Fibroblast of peridontal ligament (primary cell): ENCODE measurements around the gene HCFC1.
A peak's percentile ranks its signal among the peaks of the same experiment; 100 is the strongest.

ENCODE experiments used
- DNase-seq: peaks from one replicate; pipeline ENCODE4 v3.0.0-alpha.2; 2010; ENCODE audit errors: extremely low read depth

Gene HCFC1

DNA sequence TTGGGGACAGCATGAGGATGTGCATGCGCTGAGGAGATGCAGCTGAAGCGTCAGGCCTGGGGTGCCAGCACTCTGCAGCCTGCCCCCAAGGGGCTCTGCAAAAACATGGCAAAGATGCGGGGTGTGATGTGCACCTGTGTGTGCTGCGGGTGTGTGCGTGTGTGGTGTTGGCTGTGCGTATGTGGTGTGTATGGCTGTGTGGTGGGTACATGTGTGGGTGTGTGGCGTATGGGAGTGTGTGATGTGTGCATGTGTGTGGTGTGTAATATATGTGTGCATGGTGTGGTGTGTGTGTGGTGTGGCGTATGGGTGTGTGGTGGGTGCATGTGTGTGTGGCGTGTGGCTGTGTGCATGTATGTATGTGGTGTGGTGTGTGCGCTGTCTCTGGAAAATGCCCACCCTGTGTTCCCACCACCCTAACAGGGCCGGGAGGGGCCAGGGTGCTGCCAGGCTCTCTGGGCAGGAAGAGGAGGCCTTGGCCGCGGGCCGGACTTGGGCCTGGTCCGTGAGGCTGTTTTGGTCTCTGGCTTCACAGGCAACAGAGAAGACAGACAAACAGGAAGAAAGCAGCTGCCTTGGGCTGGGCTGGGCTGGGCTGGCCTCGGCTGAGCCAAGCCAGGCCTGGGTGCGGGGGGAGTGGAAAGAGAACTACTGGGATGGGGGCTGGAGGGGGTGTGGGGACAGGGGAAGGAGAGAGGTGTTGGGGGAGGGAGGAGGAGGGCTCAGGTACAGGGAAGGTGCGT lies 68.2 kb downstream of the HCFC1 start:
- no peak for DNase-seq

DNA sequence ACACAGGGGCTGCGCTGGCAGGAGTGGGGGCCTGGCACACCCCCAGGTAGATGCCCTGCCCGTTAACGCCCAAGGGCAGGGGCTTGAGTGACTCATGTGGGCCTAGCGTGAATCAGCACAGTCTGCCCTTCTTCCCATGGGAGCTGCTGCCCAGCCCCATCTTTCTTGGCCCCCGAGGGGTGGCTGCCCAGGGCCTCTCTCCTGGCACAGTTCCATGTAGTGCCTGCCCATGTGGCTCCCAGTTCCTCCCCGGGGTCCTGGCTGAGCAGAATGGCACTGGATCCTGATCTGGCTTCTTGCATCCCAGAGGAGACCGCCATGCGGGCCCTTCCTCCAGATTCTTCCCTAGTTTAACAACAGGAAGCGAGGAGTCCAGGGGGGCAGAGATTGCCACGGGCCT lies 69.2 kb downstream of the HCFC1 start:
- no peak for DNase-seq

DNA sequence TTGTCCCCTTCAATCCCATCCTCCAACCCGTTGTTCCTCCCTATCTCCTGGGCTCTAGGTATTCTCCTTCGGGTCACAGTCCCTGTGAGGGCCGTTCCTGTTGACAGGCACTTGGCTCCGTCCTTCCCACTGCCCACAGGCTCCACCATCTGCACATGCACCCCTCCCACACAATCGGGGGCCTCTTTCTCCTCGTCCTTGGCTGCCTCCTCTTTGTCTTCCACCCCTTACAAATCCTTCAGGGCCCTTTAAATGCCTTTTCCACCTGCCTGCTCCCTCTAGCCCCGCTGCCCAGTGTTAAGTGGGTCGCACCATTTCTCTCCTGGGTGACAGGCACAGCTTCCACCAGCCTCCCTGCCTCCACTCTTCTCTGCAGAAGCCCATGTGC lies 69.9 kb downstream of the HCFC1 start:
- no peak for DNase-seq

DNA sequence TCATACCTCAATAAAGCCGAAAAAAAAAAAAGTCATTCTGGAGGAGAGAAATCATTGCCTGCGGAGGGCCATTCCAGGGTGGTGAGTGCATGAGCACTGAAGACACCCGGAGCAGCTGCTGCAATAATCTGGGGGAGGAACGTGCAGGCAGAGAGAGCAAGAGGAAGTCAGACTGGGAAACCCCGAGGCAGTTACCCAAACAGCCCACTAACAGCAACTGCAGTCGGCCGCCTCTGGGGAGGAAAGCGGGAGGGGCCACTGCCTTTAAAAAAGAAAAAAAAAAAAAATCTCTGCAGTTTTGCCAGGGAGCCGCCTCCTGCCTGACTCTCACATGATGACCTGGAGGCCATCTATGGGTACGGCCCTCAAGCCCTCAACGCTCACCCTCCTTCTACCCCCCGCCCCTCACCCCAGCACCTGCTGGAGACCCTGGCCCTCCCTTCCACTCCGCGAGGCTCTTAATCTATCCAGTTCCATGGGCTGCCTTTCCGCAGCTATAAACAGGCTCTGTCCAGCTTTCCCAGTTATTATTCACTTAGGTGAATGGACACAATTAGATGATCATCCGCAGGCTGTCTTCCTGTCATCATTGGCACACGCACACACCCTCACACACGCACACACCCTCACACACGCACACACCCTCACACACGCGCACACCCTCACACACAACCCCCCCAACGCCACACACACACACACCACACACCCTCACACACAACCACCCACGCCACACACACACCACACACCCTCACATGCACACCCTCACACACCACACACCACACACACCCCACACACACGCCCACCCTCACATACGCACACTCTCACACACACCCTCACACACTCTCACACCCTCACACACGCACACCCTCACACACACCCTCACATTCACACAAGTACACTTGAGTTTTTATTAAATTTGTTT lies 70.5 kb downstream of the HCFC1 start:
- DNase-seq, result peak; percentile 75

DNA sequence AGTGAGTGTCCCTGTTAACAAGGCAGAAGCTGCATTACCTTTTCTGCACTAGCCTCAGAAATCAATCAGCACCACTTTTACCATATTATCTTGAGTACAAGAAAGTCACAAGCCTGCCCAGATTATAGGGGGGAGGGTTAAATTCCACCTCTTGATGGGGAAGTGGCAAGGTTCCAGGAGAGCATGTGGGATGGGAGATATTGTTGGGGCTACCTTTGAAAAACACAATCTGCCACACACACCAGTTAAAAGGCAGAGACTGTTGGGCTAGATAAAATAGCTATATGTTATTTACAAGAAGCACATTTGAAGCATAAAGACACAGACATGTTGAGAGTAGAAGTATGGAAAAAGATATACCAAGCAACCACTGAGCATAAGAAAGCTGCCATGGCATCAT lies 73.7 kb downstream of the HCFC1 start:
- DNase-seq, result no peak
